Stimulated activated CD4-positive, alpha-beta T cell treated with anti-CD3 and anti-CD28 coated beads, Interleukin-1b, Interleukin-23, amount 100 ng/mL, for 4 hours (primary cell): ENCODE measurements around the gene MAFF.

Experiments
- DNase-seq, 2 donors: peaks; one replicate each; pipeline ENCODE4 v3.0.0-alpha.2; 2020; ENCODE audit warnings: low read depth in 2 of 2

MAFF gene

DNA sequence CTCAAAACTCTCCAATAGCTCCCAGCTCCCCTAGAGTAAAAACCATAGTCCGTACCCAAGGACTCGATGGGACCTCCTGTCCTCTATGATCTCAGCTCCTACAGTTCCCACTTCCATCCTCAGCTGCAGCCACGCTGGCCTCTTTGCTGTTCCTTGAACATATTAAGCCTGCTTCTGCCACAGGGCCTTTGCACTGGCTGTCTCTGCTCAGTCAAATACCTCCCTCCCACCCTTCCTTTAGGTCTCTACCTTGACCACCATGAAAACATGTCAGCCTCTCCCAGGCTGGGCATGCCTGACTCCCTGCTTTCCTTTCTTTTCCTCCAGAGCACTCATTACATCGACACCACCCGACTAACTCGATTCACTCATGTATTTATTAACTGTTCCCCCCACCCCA, 46.5 kb downstream of the MAFF start:
- DNase-seq, result no peak

GRCh38 chr22:38249301-38249700, 47.5 kb downstream of the MAFF start:
- no peak for DNase-seq

- no peak for DNase-seq
Measured at GRCh38 chr22:38249803-38250642, 48.2 kb downstream of the MAFF start.

- DNase-seq, result no peak
Measured at GRCh38 chr22:38250643-38251340, 49.0 kb downstream of the MAFF start.

- DNase-seq, result no peak
Measured at GRCh38 chr22:38251341-38251692, 49.5 kb downstream of the MAFF start.

DNA sequence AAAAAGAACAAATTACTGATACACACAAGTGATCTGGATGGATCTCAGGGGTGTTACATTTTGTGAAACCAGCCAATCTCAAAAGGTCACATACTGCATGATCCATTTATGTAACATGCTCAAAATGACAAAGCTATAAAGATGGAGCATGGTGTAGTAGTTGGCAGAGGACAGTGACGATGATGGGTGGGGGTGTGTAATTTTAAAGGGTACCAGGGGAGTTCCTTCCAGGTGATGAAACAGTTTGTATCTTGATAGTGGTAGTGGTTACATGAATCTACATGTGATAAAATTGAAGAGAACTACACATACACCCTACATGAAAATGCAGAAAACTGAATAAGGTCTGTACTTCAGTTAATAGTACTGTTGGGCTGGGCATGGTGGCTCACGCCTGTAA, 53.9 kb downstream of the MAFF start:
- DNase-seq, result no peak

DNA sequence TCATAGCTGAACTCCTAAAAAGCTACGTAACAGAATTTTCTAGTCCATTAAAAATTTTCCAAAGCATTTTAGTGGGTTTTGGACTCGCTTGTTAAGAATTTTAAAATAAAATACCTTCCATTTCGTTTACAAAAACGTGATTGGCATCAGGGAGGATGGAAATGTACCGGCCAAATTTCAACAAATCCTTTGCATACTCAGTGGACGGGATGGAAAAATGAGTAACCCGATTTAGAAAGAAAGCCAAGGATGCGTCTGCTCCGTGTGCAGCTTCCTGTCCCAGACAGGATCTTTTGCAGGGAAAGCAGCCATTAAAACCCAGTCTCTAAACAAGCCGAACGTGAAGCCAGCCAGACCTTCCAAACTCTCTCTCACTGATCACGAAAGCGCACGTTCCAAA, 55.4 kb downstream of the MAFF start:
- no peak for DNase-seq

DNA sequence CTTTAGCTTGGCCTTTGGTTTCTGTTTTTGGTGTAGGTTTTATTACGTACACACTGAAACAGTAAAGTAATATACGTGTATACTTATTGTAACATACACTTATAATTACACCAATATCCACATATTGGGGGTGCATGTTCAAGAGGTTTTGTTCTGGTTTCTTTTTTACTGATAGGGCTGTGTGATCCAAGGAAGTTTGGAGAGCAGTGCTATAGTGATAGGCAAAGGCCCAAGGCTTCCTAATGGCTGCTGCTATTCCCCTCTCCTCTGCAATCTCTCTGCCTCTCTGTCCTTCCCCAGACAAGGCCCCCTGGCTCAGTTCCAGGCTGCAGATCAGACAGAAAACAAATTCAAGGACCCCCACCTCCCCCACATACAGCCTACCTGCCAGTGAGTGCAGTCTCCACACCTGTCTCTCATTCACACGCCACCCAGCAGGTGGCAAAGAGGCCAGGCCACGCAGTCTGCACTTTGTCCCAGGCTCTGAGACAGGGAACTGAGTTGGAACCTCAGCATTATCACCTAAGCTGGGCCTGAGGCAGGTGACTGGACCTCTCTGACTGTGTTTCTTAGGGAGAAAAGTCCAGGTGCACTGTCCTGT, 56.0 kb downstream of the MAFF start:
- no peak for DNase-seq

DNA sequence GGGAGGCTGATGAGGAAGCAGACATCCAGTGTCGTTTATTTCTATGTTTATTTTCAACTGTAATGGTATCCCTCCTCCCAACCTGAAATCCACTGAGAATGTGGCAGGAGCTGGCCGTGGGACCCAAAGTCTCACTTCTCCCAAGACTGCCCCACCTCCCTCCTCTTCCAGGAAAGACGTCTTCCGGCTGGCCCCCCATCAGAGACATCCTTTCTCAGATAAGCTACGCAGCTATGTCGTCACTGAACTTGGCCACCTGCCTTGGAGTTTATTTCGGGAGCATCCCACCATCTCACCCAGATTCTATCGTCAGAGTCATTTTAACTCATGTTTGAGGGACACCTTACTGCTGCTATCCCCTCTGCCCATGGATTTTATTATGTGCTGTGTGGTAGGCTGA, 57.1 kb downstream of the MAFF start:
- DNase-seq, result no peak

DNA sequence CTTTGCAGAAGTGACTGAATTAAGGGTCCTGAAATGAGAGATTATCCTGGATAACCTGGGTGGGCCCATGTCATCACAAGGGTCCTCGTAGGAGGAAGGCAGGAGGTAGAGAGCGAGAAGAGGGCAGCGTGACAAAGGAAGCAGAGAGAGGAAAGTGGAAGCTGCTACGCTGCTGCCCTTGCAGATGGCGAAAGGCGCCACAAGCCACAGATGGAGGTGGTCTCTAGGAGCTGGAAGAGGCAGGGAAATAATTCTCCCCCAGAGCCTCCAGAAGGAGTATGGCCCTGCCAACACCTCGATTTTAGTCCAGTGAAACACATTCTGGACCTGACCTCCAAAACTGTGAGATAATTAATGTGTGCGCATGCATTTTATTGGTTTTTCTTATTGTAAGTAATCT, 57.6 kb downstream of the MAFF start:
- no peak for DNase-seq

GRCh38 chr22:38260761-38261681, 59.2 kb downstream of the MAFF start:
- no peak for DNase-seq

DNA sequence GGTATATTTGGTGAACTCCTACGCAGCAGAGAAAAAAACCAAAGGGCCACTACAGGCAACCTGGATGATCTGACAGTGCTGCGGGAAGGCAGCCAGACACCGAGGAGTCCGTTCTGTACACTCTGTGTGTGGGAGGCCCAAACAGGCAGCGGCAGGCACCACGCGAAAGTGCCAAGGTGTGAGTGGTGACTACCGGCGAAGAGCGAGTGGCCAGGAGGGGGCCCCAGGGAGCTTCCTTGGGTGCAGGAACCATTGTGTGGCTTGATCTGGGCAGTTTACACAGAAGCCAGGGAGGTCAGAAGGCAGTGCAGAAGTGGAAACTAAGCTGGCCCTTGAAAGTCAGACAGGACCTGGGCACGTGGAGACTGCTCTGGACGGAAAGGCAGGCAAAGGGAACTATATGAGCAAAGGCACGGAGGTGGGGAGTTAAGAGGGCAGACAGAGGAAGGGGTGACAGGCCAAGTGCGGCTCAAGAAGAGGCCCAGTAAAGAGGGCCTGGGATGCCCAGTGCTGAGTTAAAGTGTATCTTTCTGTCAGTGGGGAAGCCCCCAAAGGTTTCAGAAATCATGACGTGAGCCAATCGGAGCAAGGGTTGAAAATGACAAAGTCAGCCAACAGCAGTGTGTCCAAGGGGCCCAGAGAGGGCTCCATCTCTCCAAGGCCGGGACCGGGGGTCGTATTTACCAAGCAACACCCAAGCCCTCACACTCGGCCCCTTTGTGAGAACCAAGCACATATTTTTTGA, 60.4 kb downstream of the MAFF start:
- DNase-seq, result peak in 1 of 2 donors; percentile 28

DNA sequence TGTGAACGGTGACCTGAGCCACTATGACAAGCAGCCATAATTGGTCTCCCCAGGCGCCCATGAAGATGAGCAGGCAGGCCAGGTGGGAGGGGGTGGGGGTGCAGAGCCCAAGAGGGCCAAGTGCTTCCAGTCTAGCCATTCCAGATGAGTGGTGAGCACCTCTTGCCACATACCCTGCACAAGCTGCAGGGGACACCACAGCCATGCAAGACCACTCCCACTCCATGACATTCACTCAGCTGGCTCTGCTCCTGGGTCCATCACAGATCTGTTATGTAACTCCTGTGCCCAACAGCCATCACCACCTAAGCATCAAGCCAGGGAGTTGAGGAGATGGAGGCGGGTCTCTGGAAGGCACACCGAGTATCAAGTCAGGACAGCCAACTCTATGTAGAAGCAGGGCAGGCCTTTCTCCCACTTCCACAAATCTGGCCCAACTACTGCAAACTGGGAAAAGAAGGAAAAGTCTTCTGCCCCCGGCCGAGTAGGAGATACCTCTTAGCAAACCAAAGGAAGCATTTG, 62.6 kb downstream of the MAFF start:
- no peak for DNase-seq
